Right ventricle myocardium superior (tissue), 1 donor: ENCODE results near the gene MGRN1. TPM values are rescaled to one million over a fixed set of nuclear protein-coding genes. Genes with fewer than 3 reads are reported as not detected.

ENCODE experiments used
- ATAC-seq: fragments of 200-7000 bp; cut with Tn5 transposase; one replicate; pipeline ENCODE4 v1.9.1; 2020; ENCODE audit warnings: mild to moderate bottlenecking; ENCODE audit not compliant: poor library complexity
- DNase-seq: peaks from one replicate; pipeline ENCODE4 v3.0.0-alpha.2; 2020
- intact Hi-C: fragments of 100-400 bp; cut with DNase I; formaldehyde crosslinking; loops from one replicate; pipeline ENCODE4 v1.11.2; 2022
- long read RNA-seq: library from polyadenylated mRNA; unstranded; transcript quantifications from one replicate; pipeline ENCODE4 v2.0.0, GENCODE V29; 2021
- total RNA-seq: library from RNA; stranded (reverse); fragmentation: NEBNext Ultra II Directional; extraction: Animal tissue kit (Norgen Biotek cat#: 25700); gene quantifications from one replicate; pipeline ENCODE4 v1.2.1, GENCODE V29; 2021
- donor health status: DM: no; HTN: yes; CAD: no; lungs with severe emphysema.

MGRN1 gene
- 27.9 TPM for total RNA-seq
- long read RNA-seq, full-length matches to known transcripts: 10 of 28 reads
- long read RNA-seq, partial matches to known transcripts: 6 of 28 reads
- long read RNA-seq, other reads (novel, unspliced or antisense): 12 of 28 reads

GRCh38 chr16:4624015-4624826 lies at the start of gene MGRN1:
Gene MGRN1, plus strand, starts transcription at chr16:4624826. Its CDS starts 135 bp downstream, at chr16:4624961.
- intact Hi-C loops: no loop called here
- peak; percentile 94 for DNase-seq
- ATAC-seq: peak; percentile 98

GRCh38 chr16:4574919-4575705 lies 49.5 kb upstream of the MGRN1 start:
- intact Hi-C loops: no loop called here
- DNase-seq (no peak), ATAC-seq (no peak)

DNA sequence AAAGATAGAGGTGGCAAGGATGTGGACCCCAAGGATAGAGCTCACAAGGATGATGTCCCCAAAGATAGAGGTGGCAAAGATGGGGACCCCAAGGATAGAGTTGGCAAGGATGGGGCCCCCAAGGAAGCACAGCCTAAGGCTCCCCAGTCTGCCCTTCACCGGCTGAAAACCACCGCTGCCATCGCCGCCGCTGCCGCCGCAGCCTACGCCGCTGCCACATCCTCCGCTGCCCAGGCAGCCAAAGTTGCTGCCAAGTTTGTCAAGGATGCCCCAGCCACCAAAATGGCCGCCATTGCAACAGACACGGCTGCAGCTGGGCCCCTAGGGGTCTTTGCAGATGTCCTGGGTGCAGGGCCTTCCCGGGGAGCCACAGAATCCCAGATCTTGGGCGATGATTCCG lies 48.6 kb upstream of the MGRN1 start:
- no peak for ATAC-seq
- intact Hi-C loops: no loop called here
- DNase-seq: no peak

DNA sequence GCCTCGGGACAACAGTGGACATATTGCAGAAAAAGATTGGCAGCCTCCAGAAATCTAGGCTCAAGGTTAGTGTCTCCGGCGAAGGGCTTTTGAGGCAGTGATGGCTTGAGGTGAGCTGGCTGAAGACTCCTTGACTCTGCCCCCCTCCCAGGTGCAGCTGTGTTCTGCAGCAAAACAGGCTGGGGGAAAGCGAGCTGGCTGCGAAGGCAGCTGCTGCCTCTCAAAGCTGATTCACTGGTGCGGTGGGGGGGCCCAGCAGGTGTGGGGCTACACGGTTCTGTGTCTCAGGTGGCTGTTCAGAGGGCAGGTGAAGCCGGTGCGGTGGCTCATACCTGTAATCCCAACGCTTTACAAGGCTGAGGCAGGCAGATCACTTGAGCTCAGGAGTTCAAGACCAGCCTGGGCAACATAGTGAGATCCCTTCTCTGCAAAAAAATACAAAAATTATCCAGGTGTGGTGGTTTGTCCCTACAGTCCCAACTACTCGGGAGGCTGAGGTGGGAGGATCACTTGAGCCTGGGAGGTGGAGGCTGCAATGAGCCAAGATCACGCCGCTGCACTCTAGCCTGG lies 45.6 kb upstream of the MGRN1 start:
- intact Hi-C loops: no loop called here
- ATAC-seq (no peak), DNase-seq (no peak)

DNA sequence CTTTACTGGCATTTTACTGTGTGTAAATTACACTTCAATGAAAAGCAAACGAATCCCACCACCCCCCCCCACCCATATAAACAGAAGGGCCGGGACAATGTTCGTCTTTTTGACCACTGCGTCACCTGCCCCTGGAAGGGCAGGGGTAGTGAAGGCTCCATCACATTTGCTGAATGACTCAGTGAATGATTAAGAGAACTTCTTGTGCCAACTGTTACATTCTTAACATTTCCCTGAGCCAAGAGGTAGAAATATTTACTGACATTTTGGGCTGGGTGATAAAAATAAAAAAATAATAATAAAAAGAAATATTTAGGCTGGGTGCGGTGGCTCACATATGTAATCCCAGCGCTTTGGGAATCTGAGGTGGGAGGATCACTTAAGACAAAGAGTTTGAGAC lies 44.4 kb upstream of the MGRN1 start:
- ATAC-seq (no peak), DNase-seq (no peak)
- intact Hi-C loops: no loop called here

GRCh38 chr16:4583906-4584305 lies 40.7 kb upstream of the MGRN1 start:
- DNase-seq: no peak
- no peak for ATAC-seq
- intact Hi-C loops: no loop called here

DNA sequence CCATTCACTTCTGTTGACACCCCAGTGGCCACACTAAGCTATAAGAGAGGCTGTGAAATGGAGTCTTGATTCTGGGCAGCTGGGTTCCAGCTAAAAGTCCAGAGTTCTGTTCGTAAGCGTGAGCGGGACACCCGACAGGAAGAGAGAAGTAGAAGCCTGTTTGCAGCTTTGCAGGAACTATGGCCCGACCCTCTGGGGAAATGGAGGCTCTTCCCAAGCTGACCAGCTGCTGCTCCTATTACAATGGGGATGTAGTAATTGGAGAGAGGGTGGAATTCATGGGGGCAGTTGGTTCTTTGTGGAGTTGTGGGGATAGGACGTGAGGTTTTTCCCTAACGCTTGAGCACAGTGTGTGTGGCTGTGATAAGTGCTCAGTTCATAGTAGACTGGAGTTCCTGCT lies 38.3 kb upstream of the MGRN1 start:
- no peak for ATAC-seq
- no peak for DNase-seq
- intact Hi-C loops: no loop called here

DNA sequence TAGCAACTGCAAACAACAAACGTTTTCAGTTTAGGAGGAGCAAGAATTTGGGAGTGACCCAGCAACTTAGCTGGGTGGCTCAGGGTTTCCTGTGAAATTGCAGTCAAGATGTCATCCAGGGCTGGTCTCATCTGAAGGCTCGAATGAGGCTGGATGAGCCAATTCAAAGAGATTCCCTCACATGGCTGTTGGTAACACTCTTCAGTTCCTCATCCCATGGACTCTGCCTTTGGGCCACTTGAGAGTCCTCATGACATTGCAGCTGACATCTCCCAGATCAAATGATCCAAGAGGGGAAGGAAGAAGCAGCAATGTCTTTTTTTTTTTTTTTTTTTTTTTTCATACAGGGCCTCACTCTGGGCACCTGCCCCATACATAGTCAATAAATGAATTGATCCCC lies 36.2 kb upstream of the MGRN1 start:
- no peak for DNase-seq
- intact Hi-C loops: no loop called here
- ATAC-seq: no peak

GRCh38 chr16:4588961-4589360 lies 35.7 kb upstream of the MGRN1 start:
- ATAC-seq (no peak), DNase-seq (no peak)
- intact Hi-C loops: no loop called here

DNA sequence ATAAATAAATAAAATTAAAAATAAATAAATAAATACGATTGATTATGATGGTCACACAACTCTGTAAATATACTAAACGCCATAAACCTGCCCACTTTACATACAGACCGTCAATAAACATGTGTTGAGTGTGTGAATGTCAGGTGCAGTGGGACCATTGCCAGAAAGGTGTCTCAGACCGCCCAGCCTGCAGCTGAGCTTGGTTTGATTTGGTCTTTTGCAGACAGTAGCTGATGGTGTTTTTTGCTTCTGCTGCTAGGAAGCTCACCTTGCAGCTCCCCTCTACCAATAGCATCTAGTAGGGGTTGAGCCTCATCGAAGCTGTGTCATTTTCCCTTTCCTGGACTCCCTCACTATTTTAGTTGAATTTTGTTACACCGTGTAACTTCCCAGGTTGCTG lies 33.4 kb upstream of the MGRN1 start:
- intact Hi-C loops: no loop called here
- ATAC-seq (no peak), DNase-seq (no peak)

GRCh38 chr16:4591706-4592470 lies 32.7 kb upstream of the MGRN1 start:
- ATAC-seq (no peak), DNase-seq (no peak)
- intact Hi-C loops: no loop called here

DNA sequence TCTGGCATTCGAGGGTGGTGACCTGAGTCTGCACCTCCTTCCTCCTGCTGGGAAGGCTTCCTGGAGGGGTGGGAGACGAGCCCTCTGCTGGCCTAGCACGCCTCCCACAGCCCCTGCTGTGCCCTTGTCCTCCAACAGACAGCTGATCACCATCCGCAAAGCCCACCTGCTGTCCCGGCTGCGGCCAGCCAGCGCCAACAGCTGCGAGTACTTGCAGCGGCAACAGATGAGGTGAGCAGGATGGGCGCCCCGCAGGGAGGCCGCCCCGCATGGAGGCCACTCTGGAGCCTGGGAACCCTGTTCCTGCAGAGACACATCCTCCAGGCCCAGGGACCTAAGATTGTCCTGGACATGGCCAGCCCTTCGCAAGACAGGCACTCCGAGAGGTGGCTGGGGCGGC lies 31.5 kb upstream of the MGRN1 start:
- ATAC-seq (no peak), DNase-seq (no peak)
- intact Hi-C loops: no loop called here

DNA sequence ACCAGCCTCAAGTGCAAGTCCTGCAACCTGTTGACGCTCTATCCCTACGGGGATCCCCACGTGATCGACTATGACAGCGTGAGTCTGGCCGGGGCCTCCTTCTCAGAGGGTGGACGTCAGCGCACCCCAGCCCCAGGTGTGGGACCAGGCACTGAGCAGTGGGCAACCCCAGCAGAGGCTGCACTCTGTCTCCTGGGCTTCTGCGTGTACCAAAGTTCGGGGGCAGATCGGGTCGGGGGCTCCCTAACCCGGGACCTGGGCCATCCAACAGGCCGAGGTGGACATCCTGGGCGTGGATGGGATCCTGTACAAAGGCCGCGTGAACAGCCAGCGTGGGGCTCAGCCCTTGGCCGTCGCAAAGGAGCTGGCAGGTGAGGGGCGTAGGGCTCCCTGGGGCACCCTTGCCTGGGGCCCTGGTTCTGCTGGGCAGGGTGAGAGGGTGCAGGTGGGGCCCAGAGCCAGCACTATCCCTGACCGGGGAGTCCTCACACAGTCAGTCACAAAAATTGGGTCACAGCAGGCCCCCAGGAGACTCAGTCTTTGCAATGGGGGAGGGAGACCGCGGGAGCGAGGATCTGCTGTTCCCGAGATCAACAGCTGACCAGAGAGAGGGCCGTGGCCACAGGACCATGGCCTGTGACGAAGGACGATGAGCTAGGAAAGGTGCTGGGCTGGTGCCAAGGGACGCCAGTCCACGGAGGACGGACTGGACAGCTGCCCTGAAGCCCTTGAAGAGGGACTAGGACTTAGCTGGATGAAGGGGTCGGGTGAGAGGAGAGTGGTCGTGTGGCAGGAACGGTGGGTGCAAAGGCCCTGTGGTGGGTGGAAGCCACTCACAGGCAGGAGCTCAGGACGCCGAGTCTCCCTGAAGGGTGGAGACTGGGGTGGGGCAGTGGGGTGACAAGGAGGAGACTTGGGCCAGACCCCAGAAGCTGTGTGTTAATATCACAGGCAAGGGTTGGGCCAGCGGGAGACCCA lies 29.9 kb upstream of the MGRN1 start:
- intact Hi-C loops: no loop called here
- DNase-seq: no peak
- ATAC-seq: no peak

DNA sequence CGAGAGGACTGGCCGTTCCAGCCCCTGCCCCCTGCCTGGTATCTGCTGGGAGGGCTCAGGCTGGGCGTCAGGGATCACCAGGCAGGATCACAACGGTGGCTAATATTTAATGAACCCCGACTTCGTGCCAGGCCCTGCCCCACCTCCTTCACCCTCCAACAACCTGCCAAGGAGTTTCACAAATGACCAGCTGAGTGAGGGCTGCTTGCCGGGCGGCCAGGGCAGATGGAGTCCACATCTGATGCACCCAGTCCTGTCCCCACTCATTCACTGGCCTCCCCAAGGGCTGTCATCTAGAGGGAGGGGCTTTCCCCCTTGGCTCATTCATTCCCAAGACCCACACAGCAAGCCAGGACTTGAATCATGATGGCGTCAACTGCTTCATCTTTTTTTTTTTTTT lies 27.5 kb upstream of the MGRN1 start:
- intact Hi-C loops: no loop called here
- DNase-seq (no peak), ATAC-seq (no peak)

DNA sequence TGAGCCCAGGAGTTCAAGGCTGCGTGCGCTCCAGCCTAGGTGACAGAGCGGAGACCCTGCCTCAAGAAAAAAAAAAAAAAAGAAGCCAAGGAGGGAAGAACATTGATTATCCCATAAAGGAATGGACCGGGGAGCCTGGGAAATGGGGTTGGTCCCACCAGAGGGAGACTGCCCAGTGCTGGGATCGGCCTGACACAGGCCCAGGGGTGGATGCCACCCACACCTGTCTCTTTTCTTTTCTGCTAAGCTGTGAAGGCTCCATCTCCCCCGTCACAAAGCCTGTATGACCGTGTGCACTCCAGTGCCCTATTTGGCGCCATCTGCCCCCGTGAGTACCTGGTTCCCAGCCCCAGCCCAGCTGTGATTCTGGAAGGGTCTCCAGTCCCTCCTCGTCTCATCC lies 25.6 kb upstream of the MGRN1 start:
- ATAC-seq (no peak), DNase-seq (no peak)
- intact Hi-C loops: no loop called here

DNA sequence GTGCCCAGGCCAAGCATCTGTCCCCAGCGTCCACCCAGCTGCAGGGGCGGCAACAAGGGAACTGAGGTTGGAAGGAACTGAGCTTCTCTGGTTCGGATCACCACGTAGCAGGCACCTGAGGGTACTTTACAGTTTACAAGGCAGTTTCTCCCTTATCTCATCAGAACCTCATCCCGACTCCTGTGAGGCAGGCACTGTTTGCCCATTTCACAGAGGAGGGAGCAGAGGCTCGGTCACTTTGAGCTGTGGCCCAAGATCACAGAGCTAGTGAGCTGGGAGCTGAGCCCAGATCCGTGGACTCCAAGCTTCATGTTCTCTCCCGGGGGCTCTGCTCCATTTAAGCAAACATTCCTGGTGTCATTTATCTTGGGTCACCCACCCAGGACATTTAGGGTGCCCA lies 25.1 kb upstream of the MGRN1 start:
- intact Hi-C loops: no loop called here
- DNase-seq (no peak), ATAC-seq (no peak)

DNA sequence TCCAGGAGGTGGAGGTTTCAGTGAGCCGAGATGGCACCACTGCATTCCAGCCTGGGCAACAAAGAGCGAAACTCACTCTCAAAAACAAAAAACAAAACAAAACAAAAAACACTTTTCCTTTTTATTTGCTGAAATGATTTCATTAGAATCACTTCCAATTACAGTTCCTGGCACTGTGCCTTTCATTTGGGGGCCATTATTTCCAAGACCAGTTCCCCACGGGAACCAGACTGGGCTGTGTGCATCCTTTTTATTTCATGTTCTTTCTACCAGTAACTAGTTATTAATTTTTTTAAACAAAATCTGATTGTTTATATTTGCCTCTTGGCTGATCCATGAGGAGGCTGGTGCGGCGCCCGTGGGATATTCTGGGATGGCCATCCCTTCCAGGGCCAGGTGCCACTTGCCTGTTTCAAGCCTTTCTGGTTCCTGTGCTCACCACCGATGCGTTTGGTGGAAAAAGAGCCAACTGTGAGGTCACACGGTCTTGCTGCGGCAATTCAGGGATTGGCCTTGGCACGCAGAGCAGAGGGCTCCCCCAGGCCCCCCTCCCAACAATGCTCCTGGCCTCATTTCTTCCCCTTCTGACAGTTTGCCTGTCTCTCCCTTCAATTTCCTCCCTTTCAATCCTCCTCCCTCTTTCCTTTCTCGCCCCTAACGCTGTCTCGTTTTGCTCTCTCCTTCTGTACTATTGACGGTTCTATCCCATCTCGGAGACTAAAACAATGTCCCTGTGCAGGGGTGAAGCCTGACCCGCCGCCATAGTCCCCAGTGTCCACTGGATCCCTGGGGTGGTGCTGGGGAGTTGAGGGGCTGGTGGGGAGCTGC lies 23.4 kb upstream of the MGRN1 start:
- intact Hi-C loops: no loop called here
- peak; percentile 42 for ATAC-seq
- no peak for DNase-seq
